Measurements from ENCODE around the gene DNAJB7. TPM values are rescaled to one million over a fixed set of nuclear protein-coding genes. Genes with fewer than 3 reads are reported as not detected.
A peak's percentile ranks its signal among the peaks of the same experiment; 100 is the strongest.

Gene DNAJB7
- total and polyA plus RNA-seq, 2 of the 13 experiments (the other 11 are each of a cell fraction or from before 2014, with no cell fraction given): not detected

GRCh38 chr22:40855979-40856512, 5.9 kb downstream of the DNAJB7 start (continued):
- TF ChIP-seq ZNF281 (CRISPR knock-in tag; IDR thresholded peaks at IDR 0.05; ENCODE audit: borderline replicate concordance) (peak; percentile 25; the same call in 1 of the 2 replicates), ZNF354B (CRISPR knock-in tag; IDR thresholded peaks at IDR 0.05) (no peak), HNF4G (IDR thresholded peaks at IDR 0.05; ENCODE audit: borderline replicate concordance, low read depth, low read length) (no peak), HNF4G (CRISPR knock-in tag; IDR thresholded peaks at IDR 0.05; ENCODE audit: borderline replicate concordance, low read depth) (0 out of 2 replicates have a peak, but pooled peaks have one; percentile 28), ZNF431 (CRISPR knock-in tag; IDR thresholded peaks at IDR 0.05; ENCODE audit: borderline replicate concordance, low read depth) (0 out of 2 replicates have a peak, but pooled peaks have one; percentile 36), ZNF670 (CRISPR knock-in tag; IDR thresholded peaks at IDR 0.05; ENCODE audit: borderline replicate concordance) (no peak; the same call in 1 of the 2 replicates), ZNF160 (CRISPR knock-in tag; IDR thresholded peaks at IDR 0.05) (0 out of 2 replicates have a peak, but pooled peaks have one; percentile 1), ZNF556 (CRISPR knock-in tag; IDR thresholded peaks at IDR 0.05; ENCODE audit: borderline replicate concordance) (0 out of 2 replicates have a peak, but pooled peaks have one; percentile 19), ZNF567 (CRISPR knock-in tag; IDR thresholded peaks at IDR 0.05; ENCODE audit: borderline replicate concordance) (0 out of 2 replicates have a peak, but pooled peaks have one; percentile 2), MAZ (IDR thresholded peaks at IDR 0.05; ENCODE audit: borderline replicate concordance, low read depth, low read length) (no peak), MAZ (CRISPR knock-in tag; IDR thresholded peaks at IDR 0.05; ENCODE audit: low read depth) (no peak; the same call in 1 of the 2 replicates), ZNF747 (CRISPR knock-in tag; IDR thresholded peaks at IDR 0.05; ENCODE audit: borderline replicate concordance) (no peak), ZNF775 (CRISPR knock-in tag; IDR thresholded peaks at IDR 0.05; ENCODE audit: borderline replicate concordance) (0 out of 2 replicates have a peak, but pooled peaks have one; percentile 21), ZNF598 (CRISPR knock-in tag; IDR thresholded peaks at IDR 0.05; ENCODE audit: borderline replicate concordance) (0 out of 2 replicates have a peak, but pooled peaks have one; percentile 18), ZNF691 (CRISPR knock-in tag; IDR thresholded peaks at IDR 0.05; ENCODE audit: borderline replicate concordance, low read depth) (peak; percentile 20; the same call in 1 of the 2 replicates), JARID2 (CRISPR knock-in tag; IDR thresholded peaks at IDR 0.05; ENCODE audit: insufficient replicate concordance) (peak; percentile 11), ZNF496 (CRISPR knock-in tag; IDR thresholded peaks at IDR 0.05; ENCODE audit: insufficient replicate concordance) (no peak), HNRNPK (IDR thresholded peaks at IDR 0.05; ENCODE audit: low read depth, low read length, poor library complexity, severe bottlenecking) (no peak), ZNF333 (CRISPR knock-in tag; IDR thresholded peaks at IDR 0.05; ENCODE audit: borderline replicate concordance) (peak; percentile 29)

Data from HepG2 (cell line).